OCI-M1 (cell line): ENCODE measurements around the gene ULBP3.
"Not testable (repeated sequence)": the region's sequence is repeated elsewhere in the genome, so short reads cannot be mapped to it uniquely, and the experiment has no call there.

Experiments used
- DNase-seq: peaks from one replicate; lab custom pipeline; 2025; lab: John Stamatoyannopoulos, UW

The ULBP3 gene

DNA sequence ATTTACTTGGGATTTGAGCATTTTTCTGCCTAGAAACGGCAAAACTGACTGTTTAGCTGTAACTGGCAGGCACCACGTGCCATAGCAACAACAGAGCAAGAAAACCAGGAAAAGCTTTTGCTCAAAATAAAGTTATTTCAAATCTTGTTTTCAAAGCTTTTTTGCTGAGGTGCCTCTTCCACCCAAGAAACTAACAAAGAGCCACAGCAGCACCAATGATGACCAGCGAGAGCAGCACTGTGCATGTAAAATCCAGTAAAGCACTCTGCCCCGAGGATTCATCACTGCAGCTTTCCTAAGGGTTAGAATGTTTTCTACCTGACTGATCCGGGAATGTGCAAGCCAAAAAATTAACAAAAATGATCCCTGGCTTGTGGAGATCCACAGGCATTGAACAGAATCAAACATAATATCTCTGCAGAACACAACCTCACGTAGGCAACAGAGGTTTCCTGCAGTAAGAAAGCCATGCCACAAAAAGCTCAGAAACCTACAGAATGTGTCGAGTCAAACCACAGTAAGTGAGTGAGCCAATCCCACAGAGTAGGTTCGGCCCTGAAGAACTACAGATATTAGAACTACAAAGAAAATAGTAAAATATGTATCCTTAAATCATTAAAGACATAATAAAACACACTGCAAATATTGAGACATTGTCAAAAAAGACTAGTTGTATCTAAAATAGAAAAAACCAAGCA is 7.4 kb upstream of the ULBP3 start:
- no peak for DNase-seq

DNA sequence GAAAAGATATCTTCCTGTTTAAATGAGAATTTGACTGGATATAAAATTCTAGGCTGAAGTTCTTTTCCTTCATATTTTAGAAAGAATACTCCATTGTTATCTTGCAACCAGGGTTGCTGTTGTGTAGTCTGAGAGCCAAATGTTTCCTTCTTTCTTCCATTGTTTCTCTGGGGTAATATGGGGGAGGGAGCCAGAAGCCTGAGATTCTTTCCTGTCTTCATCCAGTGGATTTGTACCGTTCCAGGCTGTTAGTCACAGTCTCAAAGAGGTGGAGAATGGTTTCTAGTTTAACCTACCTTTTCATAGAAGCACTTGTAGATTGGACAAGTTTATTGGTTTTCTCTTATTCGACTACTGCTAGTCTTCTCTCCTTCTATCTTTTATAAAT is 6.1 kb upstream of the ULBP3 start:
- no peak for DNase-seq

DNA sequence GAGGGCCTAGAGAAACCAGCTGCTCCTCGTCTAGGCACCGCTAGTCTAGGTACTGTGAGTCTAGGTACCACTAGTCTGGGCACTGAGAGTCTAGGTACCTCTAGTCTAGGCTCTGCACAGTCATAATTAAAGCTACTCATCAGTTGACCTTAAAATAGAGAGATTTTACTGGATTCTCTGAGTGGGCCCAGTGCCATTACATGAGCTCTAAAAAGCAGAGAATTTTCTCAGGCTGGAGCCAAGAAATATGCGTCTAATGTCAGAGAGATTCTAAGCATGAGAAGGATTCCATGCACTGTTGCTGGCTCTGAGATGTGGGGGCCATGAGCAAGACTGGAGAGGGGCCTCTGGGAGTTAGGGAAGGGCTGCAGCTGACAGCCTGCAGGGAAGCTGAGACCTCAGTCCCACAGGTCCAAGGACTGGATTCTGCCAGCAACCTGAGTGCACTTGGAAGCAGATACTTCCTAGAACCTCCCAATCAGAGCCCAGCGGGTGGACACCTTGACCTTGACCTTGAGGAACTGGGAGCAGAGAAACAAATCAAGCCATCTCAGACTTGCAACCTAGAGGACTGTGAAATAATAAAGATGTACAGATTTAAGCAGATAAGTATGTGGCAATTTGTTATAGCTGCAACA is 5.6 kb upstream of the ULBP3 start:
- DNase-seq: not testable (repeated sequence)

DNA sequence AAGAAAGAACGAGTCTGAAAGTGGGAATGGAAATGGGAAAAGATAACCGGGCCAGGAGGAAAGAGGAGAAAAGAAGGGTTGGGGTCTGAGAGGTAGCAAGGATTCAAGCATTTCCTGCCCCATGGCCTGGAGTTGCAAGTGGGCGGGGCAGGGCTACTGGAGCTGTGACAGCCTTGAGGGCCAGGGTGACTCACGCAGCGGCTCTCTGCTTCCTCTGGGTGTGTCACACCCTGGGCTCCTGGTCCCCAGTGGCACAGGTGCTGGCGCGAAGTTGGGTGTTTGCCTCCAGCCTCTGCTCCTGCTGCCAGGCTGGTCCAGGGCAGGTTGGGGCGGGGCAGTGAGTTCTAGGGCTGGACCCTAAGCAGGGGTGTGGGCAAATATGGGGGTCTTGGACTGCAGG is 3.3 kb upstream of the ULBP3 start:
- peak; percentile 53 for DNase-seq

DNA sequence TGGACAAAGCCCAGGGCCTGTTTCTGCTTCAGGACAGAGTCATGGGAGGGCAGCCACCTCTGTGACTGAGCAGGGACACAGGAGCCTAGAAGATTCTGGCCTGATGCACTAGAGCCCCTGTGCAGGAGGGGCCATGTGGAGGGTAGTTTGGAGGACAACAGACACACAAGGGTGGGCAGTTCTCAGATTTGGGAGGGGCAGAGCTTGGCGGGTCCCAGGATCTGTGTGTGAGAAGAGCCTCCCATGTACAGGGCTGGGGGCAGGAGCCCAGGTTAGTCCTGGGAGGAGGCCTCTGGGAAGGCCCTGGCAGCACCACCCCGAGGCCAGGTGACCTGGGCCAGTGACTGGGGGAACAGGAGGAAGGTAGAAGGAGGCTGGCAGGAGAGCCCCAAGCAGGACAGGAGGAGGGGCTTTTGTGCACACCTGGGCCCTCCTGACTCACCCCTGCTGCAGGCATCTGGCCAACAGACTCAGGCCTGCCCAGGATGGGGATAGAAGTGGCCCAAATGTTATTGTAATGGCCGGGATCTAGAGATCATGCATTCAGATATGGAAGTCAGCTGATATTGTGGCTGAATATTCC is 1.4 kb upstream of the ULBP3 start:
- DNase-seq: no peak

DNA sequence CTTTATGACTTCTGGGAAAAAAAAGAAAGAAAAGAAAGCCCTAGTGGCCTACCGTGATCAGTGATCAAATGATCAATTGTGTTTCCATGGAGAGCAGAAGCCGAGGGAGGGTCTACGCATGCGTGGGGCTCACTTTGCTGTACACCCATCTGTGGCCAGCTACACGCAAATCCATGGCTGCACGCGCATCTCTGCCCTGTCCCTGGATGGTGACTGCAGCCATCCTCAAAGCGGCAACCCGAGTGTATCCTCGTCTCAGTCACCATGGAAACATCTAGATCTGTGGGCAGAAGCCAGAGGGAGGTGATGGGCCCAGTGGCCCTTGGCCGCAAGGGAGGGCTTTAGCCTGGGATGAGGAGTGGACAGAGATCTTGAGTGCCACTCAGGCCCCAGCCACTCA is 785 bp upstream of the ULBP3 start:
- DNase-seq: no peak

DNA sequence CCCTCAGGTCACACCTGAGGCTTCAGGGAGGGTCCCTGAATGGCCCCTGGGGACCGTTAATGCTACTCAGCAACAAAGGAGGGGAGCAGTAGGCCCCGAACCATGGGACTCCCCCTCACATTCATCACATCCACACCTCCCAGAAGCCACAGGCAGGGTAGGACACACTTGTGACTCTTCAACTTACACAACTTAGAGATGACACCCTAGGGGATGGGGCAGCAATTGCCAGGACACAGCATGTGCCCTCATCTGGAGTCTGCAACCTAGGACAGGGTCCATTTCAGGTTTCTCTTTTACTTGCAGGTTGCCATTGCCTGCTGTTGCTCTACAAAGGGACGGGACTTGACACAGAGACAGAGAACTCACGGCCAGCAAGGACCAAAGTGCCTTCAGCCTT is 770 bp downstream of the ULBP3 start:
- no peak for DNase-seq

DNA sequence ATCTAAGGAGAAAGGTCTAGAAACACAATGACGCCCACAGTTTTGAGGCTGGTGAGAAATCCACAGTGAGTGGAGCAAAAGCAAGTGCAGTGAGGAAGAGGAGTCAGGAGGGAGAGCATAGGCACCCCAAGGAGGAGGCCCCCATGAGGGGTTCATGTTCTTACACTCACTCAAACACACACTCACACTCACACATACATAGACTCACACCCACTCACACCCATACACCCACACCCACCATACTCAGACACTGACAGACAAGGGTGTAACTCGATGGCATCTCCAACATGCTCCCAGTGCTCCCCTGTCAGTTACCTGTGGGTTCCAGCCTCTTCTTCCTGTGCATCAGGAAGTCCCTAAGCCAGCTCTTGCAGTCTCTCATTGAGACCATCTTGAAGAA is 3.8 kb downstream of the ULBP3 start:
- DNase-seq: no peak

DNA sequence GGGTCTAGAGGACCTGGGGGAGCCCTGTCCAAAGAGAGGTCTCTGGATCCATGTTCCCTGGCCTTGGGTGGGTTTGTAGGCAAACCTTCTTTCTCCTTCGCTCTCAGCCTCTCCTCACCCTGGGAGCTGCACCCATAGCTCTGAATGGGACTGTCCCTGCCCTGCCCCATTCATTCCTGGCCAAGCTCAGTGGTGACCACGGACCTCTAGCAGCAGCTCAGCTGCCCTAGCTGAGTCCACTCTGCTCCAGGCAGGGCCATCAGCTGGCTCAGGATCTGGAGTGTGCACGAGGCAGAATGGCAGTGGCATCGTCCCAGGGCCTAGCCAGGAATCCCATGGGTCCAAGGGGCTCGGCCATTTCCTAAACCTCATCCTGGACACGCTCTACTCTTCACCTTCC is 5.3 kb downstream of the ULBP3 start:
- no peak for DNase-seq

DNA sequence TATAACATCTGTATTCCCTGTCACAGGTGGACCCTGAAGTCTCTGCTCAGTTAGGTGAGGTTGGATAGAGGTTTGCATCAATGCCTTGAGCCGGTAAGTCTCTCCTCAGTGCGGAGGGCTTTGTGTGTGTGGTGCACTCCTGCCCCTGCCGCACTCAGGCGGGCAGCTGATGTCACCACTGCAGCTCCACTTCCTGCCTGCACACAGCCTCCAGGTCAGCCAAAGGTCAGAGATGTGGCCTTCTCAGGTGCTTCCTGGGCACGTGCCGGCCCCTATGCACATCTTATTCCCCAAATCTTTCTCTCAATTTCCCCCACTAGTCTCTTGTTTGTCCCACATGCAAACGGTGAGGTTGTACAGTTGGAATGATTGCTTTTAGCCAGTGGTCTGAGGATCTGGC is 8.9 kb downstream of the ULBP3 start:
- DNase-seq: not testable (repeated sequence)

DNA sequence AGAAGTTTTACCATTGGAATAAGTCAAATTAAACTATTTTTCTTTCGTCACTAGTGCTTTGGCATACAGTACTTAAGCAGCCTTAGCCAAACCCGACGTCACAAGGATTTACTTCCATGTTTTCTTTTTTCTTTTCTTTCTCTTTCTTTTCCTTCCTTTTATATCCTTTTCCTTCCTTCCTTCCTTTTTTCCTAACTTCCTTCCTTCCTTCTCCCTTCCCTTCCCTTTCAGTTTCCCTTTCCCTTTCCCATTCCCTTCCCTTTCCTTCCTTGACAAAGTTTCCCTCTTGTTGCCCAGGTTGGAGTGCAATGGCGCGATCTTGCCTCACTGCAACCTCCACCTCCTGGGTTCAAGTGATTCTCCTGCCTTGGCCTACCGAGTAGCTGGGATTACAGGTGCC is 9.9 kb downstream of the ULBP3 start:
- DNase-seq: no peak

DNA sequence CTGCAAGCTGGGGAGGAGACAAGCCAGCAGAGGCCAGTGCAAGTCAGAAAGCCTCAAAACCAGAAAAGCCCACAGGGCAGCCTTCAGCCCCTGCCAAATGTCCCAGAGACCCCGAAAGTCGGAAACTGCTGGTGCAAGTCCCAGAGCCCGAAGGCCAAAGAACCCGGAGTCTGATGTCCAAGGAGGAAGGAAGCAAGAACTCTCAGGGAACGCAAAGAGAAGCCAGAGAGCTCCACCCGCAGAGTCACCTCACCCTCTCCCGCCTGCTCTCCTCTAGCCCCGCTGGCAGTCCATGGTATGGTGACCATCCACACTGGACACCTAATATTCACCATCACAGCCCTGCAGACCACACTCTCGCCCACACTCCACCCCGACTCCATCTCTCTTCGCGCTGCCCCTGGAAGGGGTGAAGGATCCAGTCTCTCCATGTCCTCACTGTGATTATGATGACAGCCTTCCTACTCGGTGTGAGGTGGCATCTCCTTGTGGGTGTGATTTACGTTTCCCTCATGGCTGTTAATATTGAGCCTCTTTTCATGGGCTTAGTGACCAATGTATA is 10.6 kb downstream of the ULBP3 start:
- DNase-seq: no peak

DNA sequence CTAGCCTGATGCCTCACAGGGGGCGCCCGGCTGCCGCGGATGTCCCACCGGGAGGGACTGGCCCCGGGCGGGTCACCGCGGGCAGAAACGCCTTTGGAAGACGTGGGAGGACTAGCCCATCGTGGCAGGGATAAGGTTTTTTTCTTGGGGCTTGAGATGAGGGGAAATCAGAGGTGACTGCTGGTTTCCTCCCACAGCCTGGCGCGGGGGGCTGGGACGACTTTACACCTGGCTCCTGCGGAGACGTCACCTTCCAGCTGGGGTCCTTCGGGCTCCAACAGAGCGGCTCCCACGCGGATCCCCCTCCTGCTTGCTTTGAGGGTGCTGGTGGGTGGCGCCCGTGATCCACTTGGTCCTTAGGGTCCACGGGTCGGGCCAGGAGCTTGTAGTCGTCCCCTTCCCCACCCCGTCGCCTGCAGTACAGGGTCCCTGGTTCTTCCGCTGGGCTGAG is 11.4 kb downstream of the ULBP3 start:
- DNase-seq: no peak

DNA sequence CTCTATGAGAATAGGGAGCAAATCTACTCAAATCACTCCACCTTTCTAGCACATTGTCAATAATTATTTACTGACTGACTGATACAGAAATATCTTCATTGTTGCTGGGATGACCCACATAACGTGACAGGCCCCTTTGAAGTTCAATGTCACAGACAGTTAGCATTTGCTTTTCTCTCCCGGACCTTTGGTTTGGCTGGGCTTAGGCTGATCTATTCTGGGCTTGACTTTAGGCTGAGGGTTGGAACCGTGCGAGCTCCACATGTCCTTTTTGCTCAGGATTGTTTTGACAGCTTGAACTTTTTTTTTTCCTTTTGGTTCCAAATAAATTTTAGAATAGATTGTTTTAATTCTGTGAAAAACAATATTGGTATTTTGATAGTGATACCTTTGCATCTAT is 12.0 kb downstream of the ULBP3 start:
- DNase-seq: no peak

DNA sequence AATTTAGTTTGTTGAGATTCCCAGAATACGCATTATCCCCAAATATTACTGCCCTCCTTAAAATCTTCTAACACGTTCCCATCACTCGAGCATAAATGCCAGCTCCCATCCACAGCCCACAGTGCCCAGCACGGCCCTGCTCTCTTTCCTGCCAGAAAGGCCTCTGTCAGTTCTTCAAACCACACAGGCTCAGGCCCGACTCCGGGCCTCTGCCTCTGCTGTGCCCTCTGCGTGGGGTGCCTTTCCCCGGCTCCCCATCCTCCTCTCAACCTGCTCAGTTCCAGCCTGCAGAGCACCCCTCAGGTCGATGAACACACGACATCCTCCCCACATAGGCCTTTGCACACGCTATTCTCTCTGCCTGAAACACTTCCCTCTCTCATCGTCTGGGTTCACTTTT is 12.8 kb downstream of the ULBP3 start:
- no peak for DNase-seq

DNA sequence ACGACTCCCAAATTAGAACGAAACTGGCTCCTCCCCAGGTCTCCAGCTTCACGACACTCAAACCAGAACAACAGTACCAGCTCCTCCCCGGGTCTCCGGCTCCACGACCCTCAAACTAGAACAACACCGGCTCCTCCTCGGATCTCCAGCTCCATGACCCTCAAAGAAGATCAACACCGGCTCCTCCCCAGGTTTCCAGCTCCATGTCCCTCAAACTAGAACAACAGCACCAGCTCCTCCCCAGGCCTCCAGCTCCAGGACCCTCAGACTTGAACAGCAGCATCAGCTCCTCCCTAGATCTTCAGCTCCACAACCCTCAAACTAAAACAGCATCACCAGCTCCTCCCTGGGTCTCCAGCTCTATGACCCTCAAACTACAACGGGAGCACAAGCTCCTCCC is 13.8 kb downstream of the ULBP3 start:
- no peak for DNase-seq

DNA sequence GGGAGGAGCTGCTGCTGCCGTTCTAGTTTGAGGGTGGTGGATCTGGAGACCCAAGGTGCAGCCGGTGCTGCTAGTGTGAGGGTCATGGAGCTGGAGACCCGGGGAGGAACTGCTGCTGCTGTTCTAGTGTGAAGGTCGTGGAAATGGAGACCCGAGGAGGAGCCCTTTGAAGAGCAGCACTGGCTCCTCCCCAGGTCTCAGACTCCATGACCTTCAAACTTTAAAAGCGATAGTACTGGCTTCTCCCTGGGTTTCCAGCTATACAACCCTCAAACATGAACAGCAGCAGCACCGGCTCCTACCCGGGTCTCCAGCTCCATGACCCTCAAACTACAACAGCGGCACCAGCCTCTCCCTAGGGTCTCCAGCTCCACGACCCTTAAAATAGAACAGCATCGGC is 15.5 kb downstream of the ULBP3 start:
- no peak for DNase-seq

DNA sequence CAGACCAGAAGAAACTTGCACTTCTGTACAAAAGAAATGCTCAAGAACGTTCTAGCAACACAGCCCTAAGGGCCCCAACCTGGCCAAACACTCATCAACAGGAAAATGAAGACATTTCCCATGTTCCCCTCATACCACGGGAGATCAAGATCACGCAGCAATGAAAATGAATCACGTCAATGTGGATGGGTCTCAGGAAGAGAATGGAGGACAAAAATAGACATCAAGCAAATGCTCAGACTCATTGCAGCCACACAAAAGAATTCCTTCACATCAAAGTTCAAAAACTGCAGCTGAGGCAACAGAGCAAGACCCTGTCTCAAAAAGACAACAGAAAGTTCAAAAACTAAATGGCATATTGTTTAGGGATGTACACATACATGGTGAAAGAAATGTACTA is 18.1 kb downstream of the ULBP3 start:
- no peak for DNase-seq

DNA sequence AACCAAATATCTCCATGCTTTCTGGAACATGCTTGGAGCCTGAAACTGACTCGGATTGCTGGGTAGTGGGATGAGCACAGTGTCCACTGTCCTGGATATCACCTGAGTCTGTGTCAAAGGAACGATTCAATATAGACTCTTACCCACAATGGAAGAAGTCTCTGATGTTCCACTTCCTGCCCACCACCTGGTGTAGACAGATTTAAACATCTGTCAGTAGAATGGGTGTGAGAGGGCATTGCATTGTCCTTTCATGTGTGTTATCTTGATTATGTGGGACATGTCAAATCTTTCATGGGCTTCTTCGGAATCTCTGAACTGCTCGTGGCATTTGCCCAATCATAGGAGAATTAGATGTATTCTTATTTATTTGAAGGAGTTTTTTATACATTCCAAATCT is 20.8 kb downstream of the ULBP3 start:
- no peak for DNase-seq

DNA sequence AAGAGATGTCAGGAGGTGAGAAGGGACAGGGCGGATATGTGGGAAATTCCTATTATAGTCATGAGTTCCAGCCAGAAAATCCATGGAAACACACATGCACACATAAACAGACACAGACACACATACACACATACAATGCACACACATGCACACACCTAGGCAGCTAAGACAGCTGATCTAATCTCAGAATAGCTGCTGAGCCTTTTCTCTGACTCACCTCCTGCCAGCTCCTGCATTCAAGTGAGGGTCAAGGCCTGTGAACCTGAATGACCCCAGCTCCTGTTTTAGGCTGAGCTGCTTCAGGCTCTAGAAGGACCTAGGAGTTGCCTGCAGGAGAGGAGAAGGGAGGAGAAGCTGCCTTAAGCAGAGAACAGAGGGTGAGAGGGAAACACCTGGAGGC is 22.0 kb downstream of the ULBP3 start:
- no peak for DNase-seq

DNA sequence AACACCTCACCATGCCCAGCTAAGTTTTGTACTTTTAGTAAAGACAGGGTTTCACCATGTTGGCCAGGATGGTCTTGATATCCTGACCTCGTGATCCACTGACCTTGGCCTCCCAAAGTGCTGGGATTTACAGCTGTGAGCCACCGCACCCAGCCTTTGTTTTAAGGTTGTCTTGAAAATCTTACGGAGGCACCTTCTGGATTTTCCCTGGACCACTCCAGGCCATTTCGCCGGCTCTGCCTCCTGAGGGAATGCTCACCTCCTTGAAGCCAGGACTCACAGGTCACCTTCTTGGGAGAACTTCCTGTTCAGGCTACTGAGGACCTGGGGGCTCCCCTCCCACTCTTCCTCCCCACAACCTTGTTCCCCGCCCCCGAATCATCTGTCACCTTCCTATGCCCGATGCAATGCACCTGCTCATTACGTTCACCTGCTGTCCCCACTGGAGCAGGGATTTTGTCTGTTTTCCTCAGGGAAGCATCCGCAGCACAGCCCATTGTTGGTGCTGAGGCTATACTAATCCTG is 24.2 kb downstream of the ULBP3 start:
- DNase-seq: no peak

DNA sequence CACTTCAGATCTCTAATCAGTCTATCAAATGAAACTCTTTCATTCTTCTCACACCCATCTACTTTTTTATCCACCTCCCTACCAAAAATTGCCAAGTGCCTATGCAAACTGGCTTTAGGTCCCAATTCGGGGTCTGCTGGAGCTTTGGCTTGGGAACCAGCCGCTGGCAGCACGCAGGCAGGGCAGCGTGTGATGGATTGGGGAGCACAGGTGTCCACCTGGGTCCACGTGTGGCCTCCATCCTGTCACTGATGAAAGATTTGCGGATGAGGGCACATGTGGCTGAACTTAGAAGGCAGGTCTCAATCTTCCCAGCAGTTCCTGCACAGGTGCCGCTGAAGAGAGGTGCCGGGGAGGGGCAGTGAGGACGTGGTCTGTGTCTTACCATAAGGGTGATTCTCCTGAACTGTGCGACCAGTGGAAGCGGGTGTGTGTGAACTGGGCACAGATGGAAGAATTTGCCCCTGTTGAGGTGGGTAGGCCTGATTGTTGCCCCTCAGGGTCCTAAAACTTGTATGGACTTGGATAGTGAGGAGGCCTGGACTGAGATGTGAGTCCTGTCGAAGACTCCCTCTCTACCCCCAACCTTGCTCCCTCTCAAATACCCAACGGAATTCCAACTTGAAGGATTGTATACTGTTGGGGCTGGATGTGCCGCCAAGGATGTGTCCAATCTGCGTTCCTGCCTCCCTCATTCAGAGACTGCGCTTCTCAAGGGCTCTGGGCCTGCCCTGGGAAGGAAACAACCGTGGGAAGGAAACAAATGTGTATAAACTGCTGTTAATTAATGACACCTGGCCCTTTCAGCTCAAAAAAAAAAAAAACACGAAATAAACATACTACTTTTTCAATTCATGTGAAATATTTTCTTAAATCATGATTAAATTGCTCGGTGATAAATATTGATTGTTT is 25.2 kb downstream of the ULBP3 start:
- no peak for DNase-seq
